ENCODE data around the gene GLB1L2.

- no peak for TF ChIP-seq POLR2AphosphoS5 (IDR thresholded peaks at IDR 0.05; ENCODE audit: low read depth, low read length)
- no peak for TF ChIP-seq TAF1 (IDR thresholded peaks at IDR 0.05; ENCODE audit: low read depth, low read length)
- TF ChIP-seq POLR2A (IDR thresholded peaks at IDR 0.05; ENCODE audit: low read depth, low read length), result no peak
- no peak for TF ChIP-seq POU2F2 (IDR thresholded peaks at IDR 0.05; ENCODE audit: low read depth, low read length)
- no peak for TF ChIP-seq PAX5 (IDR thresholded peaks at IDR 0.05; ENCODE audit: insufficient read depth, low read length, severe bottlenecking)
- TF ChIP-seq SPI1 (IDR thresholded peaks at IDR 0.05; ENCODE audit: low read depth, low read length), result no peak
Measured at GRCh38 chr11:134339756-134340155, 8.0 kb downstream of the GLB1L2 start.
